H9 (cell line): ENCODE data around the gene NEURL1. TPM values are rescaled to one million over a fixed set of nuclear protein-coding genes. Genes with fewer than 3 reads are reported as not detected.

Experiments
- DNase-seq: peaks from one replicate; pipeline ENCODE4 v3.0.0-alpha.2; 2017
- H2AFZ ChIP-seq: one replicate; pipeline ENCODE4 v1.6.1; 2013; ENCODE audit warnings: mild to moderate bottlenecking, low read length, control low read depth, moderate library complexity
- H2AK5ac ChIP-seq: 2 replicates; pipeline ENCODE4 v1.6.1; 2013; ENCODE audit warnings: low read length, control low read depth, mixed read lengths; ENCODE audit not compliant: insufficient read length
- H2BK120ac ChIP-seq: one replicate; pipeline ENCODE4 v1.6.1; 2013; ENCODE audit warnings: low read depth, mild to moderate bottlenecking, low read length, control low read depth, inconsistent platforms; ENCODE audit not compliant: poor library complexity, severe bottlenecking
- H2BK12ac ChIP-seq: 2 replicates; pipeline ENCODE4 v1.6.1; 2013; ENCODE audit warnings: low read length, control low read depth, mixed read lengths, low read depth; ENCODE audit not compliant: insufficient read length
- H2BK15ac ChIP-seq: 2 replicates; pipeline ENCODE4 v1.6.1; 2013; ENCODE audit warnings: low read depth, low read length, control low read depth
- H2BK20ac ChIP-seq: one replicate; pipeline ENCODE4 v1.6.1; 2013; ENCODE audit warnings: low read depth, mild to moderate bottlenecking, low read length, control low read depth, inconsistent platforms; ENCODE audit not compliant: poor library complexity, severe bottlenecking
- H2BK5ac ChIP-seq: 2 replicates; pipeline ENCODE4 v1.6.1; 2013; ENCODE audit warnings: low read length, control low read depth, mixed read lengths; ENCODE audit not compliant: insufficient read length
- H3K14ac ChIP-seq: 2 replicates; pipeline ENCODE4 v1.6.1; 2013; ENCODE audit warnings: low read length, control low read depth; ENCODE audit not compliant: insufficient read depth
- H3K18ac ChIP-seq: 2 replicates; pipeline ENCODE4 v1.6.1; 2013; ENCODE audit warnings: low read depth, mild to moderate bottlenecking, mixed read lengths, low read length, control low read depth; ENCODE audit not compliant: insufficient read length
- H3K23ac ChIP-seq: 2 replicates; pipeline ENCODE4 v1.6.1; 2013; ENCODE audit warnings: low read length, control low read depth, mixed read lengths, low read depth; ENCODE audit not compliant: insufficient read length
- H3K23me2 ChIP-seq: 2 replicates; pipeline ENCODE4 v1.6.1; 2013; ENCODE audit warnings: low read depth, mild to moderate bottlenecking, mixed read lengths, low read length, control low read depth; ENCODE audit not compliant: insufficient read length, poor library complexity, severe bottlenecking
- H3K27ac ChIP-seq: 2 replicates; pipeline ENCODE4 v1.5.1; 2013; ENCODE audit warnings: low read length, control low read depth, mixed read lengths, low read depth; ENCODE audit not compliant: insufficient read length
- H3K27me3 ChIP-seq: 2 replicates; pipeline ENCODE4 v1.6.1; 2013; ENCODE audit warnings: low read length, control low read depth, inconsistent platforms; ENCODE audit not compliant: insufficient read depth
- H3K4ac ChIP-seq: 2 replicates; pipeline ENCODE4 v1.6.1; 2013; ENCODE audit warnings: low read depth, mild to moderate bottlenecking, control low read depth, inconsistent platforms, low read length, moderate library complexity
- H3K4me1 ChIP-seq: 2 replicates; pipeline ENCODE4 v1.6.1; 2013; ENCODE audit warnings: low read length, control low read depth, inconsistent platforms; ENCODE audit not compliant: insufficient read depth
- H3K4me2 ChIP-seq: 2 replicates; pipeline ENCODE4 v1.6.1; 2013; ENCODE audit warnings: low read length, control low read depth, mixed read lengths; ENCODE audit not compliant: insufficient read length, insufficient read depth
- H3K56ac ChIP-seq: 2 replicates; pipeline ENCODE4 v1.6.1; 2013; ENCODE audit warnings: low read depth, mild to moderate bottlenecking, mixed read lengths, low read length, control low read depth; ENCODE audit not compliant: insufficient read length
- H3K79me1 ChIP-seq: 2 replicates; pipeline ENCODE4 v1.6.1; 2013; ENCODE audit warnings: low read depth, mild to moderate bottlenecking, moderate library complexity, low read length, control low read depth, inconsistent platforms; ENCODE audit not compliant: insufficient read depth, poor library complexity, severe bottlenecking
- H3K79me2 ChIP-seq: 2 replicates; pipeline ENCODE4 v1.6.1; 2013; ENCODE audit warnings: low read length, control low read depth, inconsistent platforms; ENCODE audit not compliant: insufficient read depth
- H3K9ac ChIP-seq: 2 replicates; pipeline ENCODE4 v1.6.1; 2013; ENCODE audit warnings: low read length, control low read depth, mixed read lengths; ENCODE audit not compliant: insufficient read length; ENCODE audit errors: extremely low read depth
- H3K9me3 ChIP-seq: one replicate; pipeline ENCODE4 v1.6.1; 2013; ENCODE audit warnings: low read depth, low read length, inconsistent platforms; ENCODE audit not compliant: control insufficient read depth
- H3T11ph ChIP-seq: one replicate; pipeline ENCODE4 v1.6.1; 2013; ENCODE audit warnings: mild to moderate bottlenecking, low read length, control low read depth, inconsistent platforms
- H4K20me1 ChIP-seq: one replicate; pipeline ENCODE4 v1.6.1; 2013; ENCODE audit not compliant: control insufficient read depth, insufficient read length, insufficient read depth
- H4K5ac ChIP-seq: 2 replicates; pipeline ENCODE4 v1.6.1; 2013; ENCODE audit warnings: low read depth, mild to moderate bottlenecking, mixed read lengths, low read length, control low read depth; ENCODE audit not compliant: insufficient read length
- H4K8ac ChIP-seq: replicated peaks from 2 replicates; pipeline ENCODE4 v1.6.1; 2013; ENCODE audit warnings: low read length, control low read depth, mixed read lengths, low read depth; ENCODE audit not compliant: insufficient read length
- H4K91ac ChIP-seq: 2 replicates; pipeline ENCODE4 v1.6.1; 2013; ENCODE audit warnings: low read depth, mild to moderate bottlenecking, moderate library complexity, mixed read lengths, low read length, control low read depth; ENCODE audit not compliant: insufficient read length
- H3K27ac Mint-ChIP-seq, 3 experiments: 2 replicates in 2 of 3; 3 replicates in 1 of 3; pipeline ENCODE4 v1.8.0; 2020 to 2021; ENCODE audit warnings: mixed read lengths in 3 of 3, mild to moderate bottlenecking in 1 of 3, moderate library complexity in 1 of 3
- H3K27me3 Mint-ChIP-seq: 2 replicates; pipeline ENCODE4 v1.8.0; 2021; ENCODE audit warnings: low read depth, mild to moderate bottlenecking, moderate library complexity, mixed read lengths
- H3K36me3 Mint-ChIP-seq, 3 experiments: 2 replicates in 2 of 3; 3 replicates in 1 of 3; pipeline ENCODE4 v1.8.0; 2020 to 2021; ENCODE audit warnings: low read depth in 3 of 3, mixed read lengths in 3 of 3; ENCODE audit not compliant: insufficient read depth in 1 of 3
- H3K4me1 Mint-ChIP-seq, 2 experiments: 2 replicates each; pipeline ENCODE4 v1.8.0; 2020; ENCODE audit warnings: mixed read lengths in 2 of 2
- H3K4me3 Mint-ChIP-seq, 2 experiments: 2 replicates in 1 of 2; 3 replicates in 1 of 2; pipeline ENCODE4 v1.8.0; 2020 to 2021; ENCODE audit warnings: mild to moderate bottlenecking in 2 of 2, mixed read lengths in 2 of 2, moderate library complexity in 1 of 2
- H3K9me3 Mint-ChIP-seq, 2 experiments: 2 replicates in 1 of 2; 3 replicates in 1 of 2; pipeline ENCODE4 v1.8.0; 2020; ENCODE audit warnings: mild to moderate bottlenecking in 2 of 2, mixed read lengths in 2 of 2, moderate library complexity in 1 of 2
- WGBS: extraction: QIAGEN DNeasy Blood & Tissue Kit; methylation state at CpG from one replicate; pipeline ENCODE4 v1.1.7; 2013; ENCODE audit warnings: missing lambda C conversion rate, low lambda C conversion rate, mixed read lengths; ENCODE audit not compliant: insufficient read length; ENCODE audit errors: extremely low coverage; 5-methylcytosine and 5-hydroxymethylcytosine counted together
- total RNA-seq: library from RNA; stranded (reverse); gene quantifications from 2 replicates; pipeline ENCODE4 v1.2.1, GENCODE V29; 2021
- TF ChIP-seq, protein P1 (sequence below): fragments of 200-600 bp; sonication (generic); conservative IDR thresholded peaks from 3 replicates; pipeline ENCODE4 v1.8.0; 2021; ENCODE audit warnings: antibody characterized with exemption, mild to moderate bottlenecking

Gene NEURL1
- total RNA-seq, 1 experiment from 2014 or later, result 1.2 TPM

DNA sequence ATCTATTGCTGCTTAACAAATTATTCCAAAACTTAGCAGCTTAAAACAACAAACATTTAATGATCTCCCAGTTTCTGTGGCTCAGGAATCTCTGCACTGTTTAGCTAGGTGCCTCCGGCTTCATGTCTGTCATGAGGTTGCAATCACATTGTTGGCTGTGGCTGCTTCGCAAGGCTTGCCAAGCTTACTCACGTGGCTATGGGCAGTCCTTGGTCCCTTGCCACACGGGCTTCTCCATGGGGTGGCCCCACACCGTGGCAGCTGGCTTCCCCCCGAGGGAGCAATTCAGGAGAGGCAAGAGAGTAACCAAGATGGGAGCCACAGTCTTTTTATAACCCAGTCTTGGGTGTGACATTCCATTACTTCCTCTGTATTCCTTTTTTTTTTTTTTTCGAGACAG is 67.4 kb downstream of the NEURL1 start:
- no peak overlapping the region for H3K14ac ChIP-seq
- TF ChIP-seq, protein P1, sequence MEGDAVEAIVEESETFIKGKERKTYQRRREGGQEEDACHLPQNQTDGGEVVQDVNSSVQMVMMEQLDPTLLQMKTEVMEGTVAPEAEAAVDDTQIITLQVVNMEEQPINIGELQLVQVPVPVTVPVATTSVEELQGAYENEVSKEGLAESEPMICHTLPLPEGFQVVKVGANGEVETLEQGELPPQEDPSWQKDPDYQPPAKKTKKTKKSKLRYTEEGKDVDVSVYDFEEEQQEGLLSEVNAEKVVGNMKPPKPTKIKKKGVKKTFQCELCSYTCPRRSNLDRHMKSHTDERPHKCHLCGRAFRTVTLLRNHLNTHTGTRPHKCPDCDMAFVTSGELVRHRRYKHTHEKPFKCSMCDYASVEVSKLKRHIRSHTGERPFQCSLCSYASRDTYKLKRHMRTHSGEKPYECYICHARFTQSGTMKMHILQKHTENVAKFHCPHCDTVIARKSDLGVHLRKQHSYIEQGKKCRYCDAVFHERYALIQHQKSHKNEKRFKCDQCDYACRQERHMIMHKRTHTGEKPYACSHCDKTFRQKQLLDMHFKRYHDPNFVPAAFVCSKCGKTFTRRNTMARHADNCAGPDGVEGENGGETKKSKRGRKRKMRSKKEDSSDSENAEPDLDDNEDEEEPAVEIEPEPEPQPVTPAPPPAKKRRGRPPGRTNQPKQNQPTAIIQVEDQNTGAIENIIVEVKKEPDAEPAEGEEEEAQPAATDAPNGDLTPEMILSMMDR, result no peak
- no peak overlapping the region for H3K23ac ChIP-seq
- H4K91ac ChIP-seq, result no peak overlapping the region
- no peak overlapping the region for H2BK120ac ChIP-seq
- H3K79me1 ChIP-seq, result no peaks in the 10 kb centered on the region
- no peak overlapping the region for H2AK5ac ChIP-seq
- no peaks in the 10 kb centered on the region; a peak in 1 of 7 replicates for H3K36me3 Mint-ChIP-seq
- H3K9me3 ChIP-seq, result no peaks in the 10 kb centered on the region
- no peak overlapping the region for H3K4me3 Mint-ChIP-seq
- no peaks in the 10 kb centered on the region for H3K79me2 ChIP-seq
- no peak overlapping the region for H3K18ac ChIP-seq
- no peak overlapping the region for H4K5ac ChIP-seq
- H3K27ac ChIP-seq, result no peak overlapping the region
- H3K4ac ChIP-seq, result no peak overlapping the region
- H2BK15ac ChIP-seq, result no peak overlapping the region
- H3K4me1 Mint-ChIP-seq, result peaks cover 2 to 4% of the 10 kb centered on the region in 2 experiments; a peak in 1 of 4 replicates
- WGBS, result no CpG with 5 or more reads among the region's 7 CpGs
- H3K9ac ChIP-seq, result no peak overlapping the region
- no peak overlapping the region for H3T11ph ChIP-seq
- no peak overlapping the region for H4K8ac ChIP-seq
- no peak overlapping the region for H3K27ac Mint-ChIP-seq
- DNase-seq, result no peak
- no peak overlapping the region for H2AFZ ChIP-seq
- no peak overlapping the region for H3K56ac ChIP-seq
- H3K27me3 Mint-ChIP-seq, result peaks cover 21% of the 10 kb centered on the region
- H2BK12ac ChIP-seq, result no peak overlapping the region
- no peak overlapping the region for H2BK5ac ChIP-seq
- H3K4me2 ChIP-seq, result no peak overlapping the region
- no peaks in the 10 kb centered on the region for H3K23me2 ChIP-seq
- no peaks in the 10 kb centered on the region; a peak in 1 of 5 replicates for H3K9me3 Mint-ChIP-seq
- no peaks in the 10 kb centered on the region for H4K20me1 ChIP-seq
- H3K4me1 ChIP-seq, result no peaks in the 10 kb centered on the region
- H3K27me3 ChIP-seq, result peaks cover under 1% of the 10 kb centered on the region; the same call in 1 of the 2 replicates
- no peak overlapping the region for H2BK20ac ChIP-seq
